NCI-H82 treated with DMSO at 0.1 percent for 48 hours (cell line): ENCODE data around the gene DEPP1.

Experiments
- DNase-seq: peaks from one replicate; lab custom pipeline; 2025; ENCODE audit not compliant: unreplicated experiment; lab: John Stamatoyannopoulos, UW

DEPP1 gene

GRCh38 chr10:44955413-44956070, 23.1 kb downstream of the DEPP1 start:
- no peak for DNase-seq

- no peak for DNase-seq
These were observed 23.6 kb downstream of the DEPP1 start for GRCh38 chr10:44954962-44955361.

DNA sequence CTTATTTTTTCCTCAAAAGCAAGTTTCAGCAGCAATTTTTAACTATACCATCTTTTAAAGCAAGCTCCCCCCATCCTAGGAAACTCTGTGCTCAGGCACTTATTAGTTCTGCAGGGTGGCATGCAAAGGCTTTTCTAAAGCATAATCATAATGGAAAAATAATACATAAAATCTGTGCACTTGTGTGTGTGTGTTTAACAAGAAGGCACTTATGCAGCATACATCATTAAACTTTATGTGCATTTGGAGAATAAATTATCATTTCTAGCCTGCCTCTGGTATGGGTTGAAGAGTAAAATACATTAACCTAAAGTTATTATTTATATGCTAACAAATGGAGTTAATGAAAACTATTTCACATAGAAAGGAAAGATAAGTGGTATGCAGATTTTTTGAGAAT, 24.6 kb downstream of the DEPP1 start:
- no peak for DNase-seq

- no peak for DNase-seq
These were observed 25.8 kb downstream of the DEPP1 start for GRCh38 chr10:44952779-44953231.

DNA sequence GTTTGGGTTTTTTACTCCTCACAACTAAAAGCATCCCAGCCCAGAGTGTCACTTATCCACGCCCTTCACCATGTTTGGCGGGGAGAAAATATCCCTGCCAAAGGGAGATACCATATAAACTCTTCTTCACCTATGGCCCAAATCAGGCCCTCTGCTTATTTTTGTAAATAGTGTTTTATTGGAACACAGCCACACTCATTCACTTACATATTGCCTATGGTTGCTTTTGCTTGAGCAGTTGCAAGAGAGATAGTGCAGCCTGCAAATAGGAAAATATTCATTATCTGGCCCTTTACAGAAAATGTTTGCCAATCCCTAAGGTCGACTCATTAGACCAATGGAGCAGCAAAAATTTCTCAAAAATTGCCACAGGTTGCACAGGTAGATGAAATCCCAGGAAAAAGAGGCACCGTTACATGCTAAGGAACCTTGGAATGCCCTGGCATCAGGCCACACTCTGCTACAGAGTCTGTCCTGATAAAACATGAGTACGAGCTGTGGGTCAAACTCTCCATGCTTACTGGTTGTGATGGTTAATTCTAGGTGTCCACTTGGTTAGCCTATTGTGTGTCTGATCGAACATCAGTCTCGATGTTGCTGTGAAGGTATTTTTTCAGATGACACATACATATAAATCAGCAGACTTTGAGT, 26.9 kb downstream of the DEPP1 start:
- DNase-seq: no peak

DNA sequence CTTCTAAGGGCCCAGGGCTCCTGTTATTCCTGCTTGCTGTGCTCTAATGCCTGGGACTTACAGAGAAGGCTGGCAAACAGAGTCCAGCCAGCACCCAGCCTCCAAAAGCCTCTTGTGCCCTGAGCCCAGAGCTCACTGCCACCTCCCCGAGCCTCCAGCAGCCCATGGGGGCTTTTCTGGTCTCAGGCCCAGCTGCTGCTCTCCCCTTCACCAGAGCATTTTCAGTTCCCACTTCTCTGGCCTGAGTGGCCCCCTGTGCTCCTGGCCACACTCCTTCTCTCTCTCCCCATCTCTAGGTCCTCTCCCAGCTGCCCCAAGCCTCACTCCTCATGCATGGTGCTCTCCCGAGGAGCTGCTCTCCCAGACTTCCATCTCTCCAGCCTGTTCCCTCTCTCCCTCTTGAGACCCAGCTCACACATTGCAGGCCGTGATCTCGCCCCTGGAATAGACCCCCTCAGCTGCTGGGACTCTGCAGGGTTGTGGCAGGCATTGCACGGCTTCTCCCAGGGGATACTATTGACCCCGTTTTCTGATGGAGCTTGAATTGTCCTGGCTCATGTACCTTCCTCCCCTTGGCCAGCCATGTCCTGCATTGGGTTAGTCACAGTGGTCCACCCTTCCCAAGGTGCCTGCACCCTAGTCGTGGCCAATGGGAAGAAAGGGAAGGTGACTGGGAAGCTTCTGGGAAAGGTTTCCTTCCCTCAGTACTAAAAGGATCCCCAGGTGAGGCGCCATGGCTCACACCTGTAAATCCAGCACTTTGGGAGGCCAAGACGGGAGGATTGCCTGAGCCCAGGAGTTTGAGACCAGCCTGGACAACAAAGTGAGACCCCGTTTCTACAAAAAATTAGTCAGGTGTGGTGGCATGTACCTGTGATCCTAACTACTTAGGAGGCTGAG, 28.0 kb downstream of the DEPP1 start:
- no peak for DNase-seq

GRCh38 chr10:44949915-44950314, 28.7 kb downstream of the DEPP1 start:
- no peak for DNase-seq

GRCh38 chr10:44949127-44949802, 29.3 kb downstream of the DEPP1 start:
- no peak for DNase-seq

DNA sequence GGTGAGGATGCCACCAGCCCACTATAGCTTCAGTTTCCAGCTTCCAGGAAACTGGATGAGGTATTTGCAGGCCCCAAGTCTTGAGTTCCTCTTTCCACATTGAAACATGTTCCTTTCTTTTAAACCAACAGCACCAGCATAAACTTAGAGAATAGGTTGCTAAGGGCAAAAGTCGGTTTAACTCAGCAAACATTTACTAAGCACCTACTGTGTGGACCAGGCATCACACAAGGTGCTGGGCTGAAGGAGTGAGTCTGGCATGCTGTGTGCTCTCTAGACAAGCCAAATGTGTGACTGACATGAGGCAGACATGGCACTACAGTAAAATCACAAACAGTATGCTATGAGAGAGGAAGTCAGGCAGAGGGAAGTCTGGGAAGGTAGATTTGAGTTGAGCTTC, 30.0 kb downstream of the DEPP1 start:
- DNase-seq: no peak

- no peak for DNase-seq
These were observed 31.0 kb downstream of the DEPP1 start for GRCh38 chr10:44947371-44948152.

DNA sequence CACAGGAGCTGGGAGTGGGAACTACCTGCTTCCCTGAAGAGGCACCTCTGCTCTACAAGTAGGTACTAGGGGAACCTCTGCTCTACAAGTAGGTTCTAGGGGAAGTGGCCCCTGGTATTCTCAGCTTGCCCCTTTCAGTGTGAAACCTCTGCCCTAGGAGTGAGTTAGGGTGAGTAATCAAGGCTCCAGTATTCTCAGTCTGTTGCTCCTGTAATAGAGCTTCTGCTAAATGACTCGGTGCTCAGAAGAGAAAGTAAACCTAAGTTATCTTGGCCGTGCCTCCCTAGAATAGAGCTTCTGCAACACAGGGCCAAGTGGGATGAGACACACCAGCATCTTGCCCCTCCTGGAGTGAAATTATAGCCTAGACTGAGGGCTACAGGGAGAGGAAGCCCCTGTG, 32.4 kb downstream of the DEPP1 start:
- DNase-seq: no peak

DNA sequence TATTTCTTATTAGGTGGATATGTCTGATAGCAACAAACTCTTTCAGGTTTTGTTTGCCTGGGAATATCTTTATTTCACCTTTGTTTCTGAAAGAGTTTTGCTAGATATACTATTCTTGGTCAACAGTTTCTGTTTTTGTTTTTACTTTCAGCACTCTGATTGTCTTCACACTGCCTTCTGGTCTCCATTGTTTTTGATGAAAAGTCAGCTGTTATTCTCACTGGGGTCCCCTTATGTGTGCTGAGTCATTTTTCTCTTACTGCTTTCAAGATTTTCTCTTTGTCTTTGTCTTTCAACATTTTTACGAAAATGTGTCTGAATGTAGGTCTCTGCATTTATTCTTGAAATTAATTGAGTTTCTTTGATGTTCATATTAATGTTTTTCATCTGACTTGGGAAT, 34.3 kb downstream of the DEPP1 start:
- DNase-seq: no peak

- no peak for DNase-seq
These were observed 38.8 kb downstream of the DEPP1 start for GRCh38 chr10:44939691-44940401.

DNA sequence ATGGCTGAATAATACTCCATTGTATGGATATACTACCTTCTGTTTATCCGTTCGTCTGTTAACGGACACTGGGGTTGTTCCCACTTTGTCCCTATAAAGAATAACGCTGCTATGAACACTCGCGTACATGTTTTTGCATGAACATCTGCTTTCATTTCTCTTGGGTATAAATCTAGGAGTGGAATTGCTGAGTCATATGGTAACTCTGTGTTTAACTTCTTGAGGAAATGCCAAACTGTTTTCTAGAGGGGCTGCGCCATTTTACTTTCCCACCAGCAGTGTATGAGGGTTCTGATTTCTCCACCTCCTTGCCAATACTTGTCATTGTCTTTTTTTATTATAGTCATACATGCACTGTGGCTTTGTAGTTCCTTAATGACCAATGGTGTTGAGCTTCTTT, 39.7 kb downstream of the DEPP1 start:
- no peak for DNase-seq

DNA sequence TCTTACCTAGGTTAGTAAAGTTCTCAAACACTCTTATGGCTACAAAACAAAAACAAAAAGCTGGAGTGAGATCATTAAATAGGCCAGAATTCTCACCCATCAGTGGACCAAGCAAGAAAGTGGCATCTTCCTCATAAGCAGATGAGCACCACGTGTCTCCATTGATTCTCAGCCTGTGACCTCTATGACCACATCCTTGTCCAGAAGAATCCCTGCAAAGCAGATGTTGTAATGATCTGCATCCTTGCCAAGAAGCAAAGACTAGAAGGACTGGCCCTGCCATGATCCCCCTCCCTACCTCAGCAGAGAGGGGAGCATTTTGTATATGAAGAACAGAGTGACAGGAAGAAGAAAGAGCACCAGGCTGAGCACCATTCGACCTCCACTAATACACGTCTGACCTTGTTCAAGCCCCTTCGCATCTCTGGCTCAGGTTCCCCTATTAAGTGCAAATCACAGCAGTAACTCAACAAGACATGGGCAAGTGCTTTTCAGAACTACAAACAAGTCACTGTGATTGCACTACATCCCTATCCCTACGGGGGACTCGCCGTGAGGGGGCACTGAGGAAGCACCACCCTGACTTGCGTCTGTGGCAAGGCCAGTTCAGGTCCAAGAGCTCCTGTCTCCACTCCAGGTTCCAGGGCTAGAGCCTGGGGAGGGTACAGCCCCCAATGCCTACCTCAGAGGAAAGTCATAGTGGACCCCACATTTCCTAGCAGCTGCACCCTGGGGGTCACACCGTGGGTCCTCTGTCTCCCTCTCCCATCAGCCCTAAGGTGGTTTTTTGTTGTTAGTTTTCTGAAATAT, 41.2 kb downstream of the DEPP1 start:
- DNase-seq: no peak

- no peak for DNase-seq
These were observed 42.2 kb downstream of the DEPP1 start for GRCh38 chr10:44936314-44936975.

DNA sequence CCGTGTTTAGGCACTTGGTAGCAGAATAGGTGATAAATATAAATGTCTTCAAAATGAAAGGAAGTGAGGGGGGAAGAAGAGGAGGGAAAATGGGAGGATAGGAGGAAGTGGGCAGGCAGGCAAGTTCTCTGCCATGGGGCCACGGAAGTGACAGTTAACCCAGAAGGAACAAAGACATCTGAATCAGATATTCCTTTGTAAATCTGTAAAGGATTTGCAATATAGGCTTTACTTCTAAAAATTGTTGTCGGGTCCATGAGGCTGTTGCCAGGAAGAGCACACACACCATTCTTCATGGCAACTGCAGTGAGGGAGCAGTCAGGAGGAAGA, 42.7 kb downstream of the DEPP1 start:
- no peak for DNase-seq

- DNase-seq: no peak
These were observed 43.2 kb downstream of the DEPP1 start for GRCh38 chr10:44935201-44935965.
